ENCODE data around the gene TMEM88. TPM values are rescaled to one million over a fixed set of nuclear protein-coding genes. Genes with fewer than 3 reads are reported as not detected.
A peak's percentile ranks its signal among the peaks of the same experiment; 100 is the strongest.

TMEM88 gene
- total and polyA plus RNA-seq, 2 of the 8 experiments (the other 6 are each of a cell fraction or from before 2014, with no cell fraction given) = 0.69 to 8.8 TPM

DNA sequence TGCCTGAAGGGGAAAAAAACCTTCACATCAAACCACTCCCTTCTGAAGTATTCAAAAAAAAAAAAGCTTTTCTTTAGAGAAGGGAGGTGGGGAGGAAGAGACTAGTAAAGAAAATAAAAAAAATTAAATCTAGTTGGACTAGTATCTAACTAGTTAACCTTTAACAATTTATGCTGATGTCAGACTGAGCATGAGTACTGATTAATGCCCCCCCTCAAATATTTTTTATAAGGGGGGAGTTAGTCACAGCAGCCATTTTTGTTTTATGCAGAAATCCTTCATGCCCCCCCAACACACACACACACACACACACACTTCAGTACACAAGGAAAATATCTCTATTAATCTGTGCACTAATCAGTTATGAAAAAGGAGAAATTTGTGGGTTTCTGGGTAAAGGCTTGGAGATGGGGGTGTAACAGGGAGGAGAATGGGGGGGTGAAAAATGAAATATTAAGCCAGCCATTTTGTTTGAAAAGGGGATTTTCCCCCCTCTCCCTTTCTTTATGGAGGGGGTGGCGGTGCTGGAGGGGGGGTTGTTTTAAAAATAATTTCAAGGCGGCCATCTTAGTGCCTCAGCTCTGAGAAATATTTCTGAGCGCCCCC is 29.0 kb downstream of the TMEM88 start:
- H3K27me3 ChIP-seq (replicated peaks in 1 of 4; ENCODE audit: control insufficient read depth in 3 of 4, extremely low read depth in 1 of 4, insufficient read depth in 3 of 4, low read length in 3 of 4) = peaks cover 0 to 10% (median 3%) of the 10 kb centered on the region in 4 experiments; a peak in 3 of 7 replicates
- FAIRE-seq (no peak), DNase-seq (ENCODE audit: low read depth in 1 of 2, low spot score in 2 of 2) (no peak)
- H3K14ac ChIP-seq (ENCODE audit: insufficient read length) = no peak overlapping the region
- 27% methylated on average over 2 of the region's 3 CpGs; no CpG with 5 or more reads in 1 of the 2 experiments for WGBS, 2 experiments (ENCODE audit: extremely low coverage in 1 of 2, insufficient coverage in 1 of 2, insufficient read length in 1 of 2, insufficient replicate concordance in 2 of 2, low coverage in 1 of 2, low lambda C conversion rate in 2 of 2, missing lambda C conversion rate in 1 of 2)
- H3K9ac ChIP-seq (replicated peaks in 1 of 4; ENCODE audit: extremely low read depth in 1 of 4, low read depth in 3 of 4, low read length in 3 of 4) = no peak overlapping the region
- H3K79me1 ChIP-seq (ENCODE audit: low read depth, low read length) = no peaks in the 10 kb centered on the region
- peaks cover 1 to 22% (median 14%) of the 10 kb centered on the region in 4 experiments for H3K4me1 ChIP-seq (replicated peaks in 1 of 4; ENCODE audit: control insufficient read depth in 3 of 4, insufficient read depth in 4 of 4, low read length in 3 of 4)
- no peak overlapping the region for H2BK120ac ChIP-seq (replicated peaks; ENCODE audit: low read depth, low read length)
- no peak overlapping the region for H2AK5ac ChIP-seq (ENCODE audit: low read depth, low read length)
- H3K9me3 ChIP-seq (ENCODE audit: insufficient read depth in 2 of 2, low read depth in 1 of 2, low read length in 1 of 2) = no peaks in the 10 kb centered on the region
- peak overlapping the region in 1 of 4 experiments; percentile 46; a peak in 2 of 8 replicates for H3K4me3 ChIP-seq (ENCODE audit: extremely low read depth in 1 of 4, insufficient read depth in 2 of 4, low read depth in 3 of 4, low read length in 4 of 4)
- H3K23me2 ChIP-seq (ENCODE audit: low read depth, low read length) = peaks cover 24% of the 10 kb centered on the region
- peaks cover 3 to 10% (median 5%) of the 10 kb centered on the region in 4 experiments; a peak in 5 of 8 replicates for H3K36me3 ChIP-seq (ENCODE audit: control insufficient read depth in 2 of 4, insufficient read depth in 4 of 4, low read length in 3 of 4)
- no peak overlapping the region for H2BK20ac ChIP-seq (ENCODE audit: low read length)
- TF ChIP-seq BACH1 (IDR thresholded peaks at IDR 0.05; ENCODE audit: low read length) (no peak), RBBP5 (IDR thresholded peaks at IDR 0.05; ENCODE audit: borderline replicate concordance, low read depth, low read length) (no peak), SP1 (IDR thresholded peaks at IDR 0.05; ENCODE audit: low read depth, low read length) (no peak), TBP (IDR thresholded peaks at IDR 0.05; ENCODE audit: low read depth, low read length) (no peak), EZH2 (IDR thresholded peaks at IDR 0.05; ENCODE audit: low read depth, low read length, severe bottlenecking) (no peak), EGR1 (IDR thresholded peaks at IDR 0.05; ENCODE audit: borderline replicate concordance, low read depth, low read length) (no peak)
- CTCF ChIA-PET (ENCODE audit: partially characterized antibody) = interaction anchor here (0.6 to 1.3 kb wide), 2 partner anchors 22 to 174 kb away, joined by 3 read pairs; no protein-coding TSS in a partner anchor
- H3K4me2 ChIP-seq (ENCODE audit: insufficient read depth in 1 of 2, low read depth in 2 of 2, low read length in 2 of 2) = peak overlapping the region; percentile 40 to 82; a peak in 2 of 4 replicates
- H2BK5ac ChIP-seq (ENCODE audit: low read depth, low read length) = no peak overlapping the region
- H3K23ac ChIP-seq (ENCODE audit: insufficient read length) = no peak overlapping the region
- no peaks in the 10 kb centered on the region for H4K20me1 ChIP-seq (replicated peaks in 1 of 2; ENCODE audit: control insufficient read depth in 1 of 2, insufficient read depth in 2 of 2, low read length in 2 of 2)
- POLR2A ChIA-PET (ENCODE audit: partially characterized antibody) = interaction anchor here (1.1 to 1.3 kb wide), 2 partner anchors 10 to 198 kb away, joined by 4 to 5 read pairs; no protein-coding TSS in a partner anchor
- no peak overlapping the region for H4K91ac ChIP-seq (replicated peaks; ENCODE audit: insufficient read length, low read length)
- H3K18ac ChIP-seq (ENCODE audit: extremely low read depth, low read length) = no peak overlapping the region
- no peaks in the 10 kb centered on the region for H3K79me2 ChIP-seq (ENCODE audit: control insufficient read depth in 1 of 2, insufficient read depth in 2 of 2, low read length in 2 of 2)
- H3K27ac ChIP-seq (ENCODE audit: low read depth, low read length) = no peak overlapping the region
- H2BK15ac ChIP-seq (ENCODE audit: low read length) = no peak overlapping the region
- no peak overlapping the region for H3K56ac ChIP-seq (replicated peaks; ENCODE audit: insufficient read length, low read depth, low read length)
- H4K8ac ChIP-seq (ENCODE audit: extremely low read depth, insufficient read depth, low read length) = no peak overlapping the region
- no peak overlapping the region for H2BK12ac ChIP-seq (ENCODE audit: low read depth, low read length)
- no peak overlapping the region for H2AFZ ChIP-seq (ENCODE audit: low read length)
- H3K4ac ChIP-seq (replicated peaks; ENCODE audit: insufficient read length, low read depth, low read length) = no peak overlapping the region
- no peak overlapping the region for H4K5ac ChIP-seq (ENCODE audit: insufficient read length, low read depth, low read length)
